Fibroblast of lung (primary cell): Measurements from ENCODE around the gene SLCO1B3. TPM values are rescaled to one million over a fixed set of nuclear protein-coding genes. Genes with fewer than 3 reads are reported as not detected.
"Not testable (repeated sequence)": the region's sequence is repeated elsewhere in the genome, so short reads cannot be mapped to it uniquely, and the experiment has no call there.

Experiments used
- DNase-seq, 2 donors: peaks; one replicate each; pipeline versions ENCODE4 v3.0.0 to v3.0.0-alpha.2; 2010; ENCODE audit warnings: low read depth in 2 of 2
- H2AFZ ChIP-seq: 2 replicates; pipeline ENCODE4 v1.5.1; 2012; ENCODE audit warnings: low read length, control low read depth, inconsistent platforms
- H3K27ac ChIP-seq: 2 replicates; pipeline ENCODE4 v1.5.1; 2011; ENCODE audit warnings: low read length, control low read depth; ENCODE audit not compliant: insufficient read depth
- H3K27me3 ChIP-seq: 2 replicates; pipeline ENCODE4 v1.5.1; 2011; ENCODE audit warnings: mild to moderate bottlenecking, low read length; ENCODE audit not compliant: control insufficient read depth, insufficient read depth
- H3K36me3 ChIP-seq: 2 replicates; pipeline ENCODE4 v1.5.1; 2011; ENCODE audit warnings: low read length; ENCODE audit not compliant: control insufficient read depth, insufficient read depth
- H3K4me1 ChIP-seq: 2 replicates; pipeline ENCODE4 v1.5.1; 2011; ENCODE audit warnings: low read length; ENCODE audit not compliant: control insufficient read depth, insufficient read depth; ENCODE audit errors: extremely low read depth
- H3K4me2 ChIP-seq: 2 replicates; pipeline ENCODE4 v1.5.1; 2011; ENCODE audit warnings: low read length, control low read depth; ENCODE audit not compliant: insufficient read depth; ENCODE audit errors: extremely low read depth
- H3K4me3 ChIP-seq, 4 experiments: fragments of 200-600 bp in 1 of 4; sonication (generic) in 1 of 4; replicated peaks in 1 of 4; 2 replicates each; pipeline ENCODE4 v1.5.1; 2011 to 2016; ENCODE audit warnings: low read length in 4 of 4, low read depth in 3 of 4, mild to moderate bottlenecking in 3 of 4, control low read depth in 2 of 4, inconsistent platforms in 1 of 4, mixed read lengths in 1 of 4; ENCODE audit not compliant: insufficient read depth in 1 of 4; ENCODE audit errors: control extremely low read depth in 1 of 4
- H3K79me2 ChIP-seq: 2 replicates; pipeline ENCODE4 v1.5.1; 2012; ENCODE audit warnings: mild to moderate bottlenecking, low read length, inconsistent platforms; ENCODE audit not compliant: control insufficient read depth, insufficient read depth
- H3K9ac ChIP-seq: 2 replicates; pipeline ENCODE4 v1.5.1; 2011; ENCODE audit warnings: mild to moderate bottlenecking, low read length, control low read depth; ENCODE audit not compliant: insufficient read depth
- H3K9me3 ChIP-seq: 2 replicates; pipeline ENCODE4 v1.5.1; 2012; ENCODE audit warnings: low read depth, low read length; ENCODE audit not compliant: control insufficient read depth, insufficient read depth
- H4K20me1 ChIP-seq: 2 replicates; pipeline ENCODE4 v1.5.1; 2011; ENCODE audit warnings: low read length; ENCODE audit not compliant: control insufficient read depth, insufficient read depth; ENCODE audit errors: extremely low read depth
- CTCF ChIP-seq, 2 donors: IDR thresholded peaks in 1 of 2; conservative IDR thresholded peaks in 1 of 2; 1 replicate in 1 of 2; 2 replicates in 1 of 2; pipeline ENCODE4 v1.5.1; 2011 to 2012; ENCODE audit warnings: low read length in 2 of 2, control low read depth in 1 of 2, inconsistent platforms in 1 of 2, low read depth in 1 of 2, mild to moderate bottlenecking in 1 of 2
- EZH2 ChIP-seq: IDR thresholded peaks from 2 replicates; pipeline ENCODE4 v1.5.1; 2012; ENCODE audit warnings: low read length, control low read depth, mild to moderate bottlenecking; ENCODE audit errors: missing control alignments
- polyA minus RNA-seq: library from RNA; depleted of rRNA, polyadenylated mRNA; stranded (reverse); fragments of >200 nt; gene quantifications from 2 replicates; pipeline ENCODE4 v1.2.3, GENCODE V29; 2011; ENCODE audit warnings: low replicate concordance
- polyA plus RNA-seq, 2 donors: library from polyadenylated mRNA; depleted of rRNA in 1 of 2; stranded (reverse) in 1 of 2; unstranded in 1 of 2; fragments of >200 nt; gene quantifications; 2 replicates each; pipeline ENCODE4 v1.2.1, GENCODE V29; 2011 to 2012; ENCODE audit warnings: missing spikeins in 1 of 2
- total RNA-seq: library from RNA; depleted of rRNA; stranded (reverse); fragments of >200 nt; gene quantifications from 2 replicates; pipeline ENCODE4 v1.2.1, GENCODE V29; 2014

SLCO1B3 gene
- total RNA-seq, result not detected in 2 replicates
- not detected in 2 replicates for polyA plus RNA-seq
- polyA plus RNA-seq (2012), result not detected in 2 replicates
- not detected in 2 replicates for polyA minus RNA-seq

GRCh38 chr12:20810487-20810886, at the start of gene SLCO1B3:
TSS of gene SLCO1B3 (plus strand) at chr12:20810705. CDS start at chr12:20815739, 5,034 bp downstream.
- Histone ChIP-seq H3K4me1 (no peaks in the 10 kb centered on the region), H3K27ac (no peak within 1 kb of the TSS), H3K4me3 (no peak within 1 kb of the TSS), H3K79me2 (no peaks in the 10 kb centered on the region), H3K27me3 (no peaks in the 10 kb centered on the region), H2AFZ (no peak within 1 kb of the TSS), H3K4me2 (no peak within 1 kb of the TSS), H3K9me3 (no peaks in the 10 kb centered on the region), H4K20me1 (no peaks in the 10 kb centered on the region), H3K9ac (no peak within 1 kb of the TSS), H3K36me3 (no peaks in the 10 kb centered on the region)
- DNase-seq, result no peak
- TF ChIP-seq CTCF (conservative IDR thresholded peaks at IDR 0.05 in 1 of 2, IDR thresholded peaks at IDR 0.05 in 1 of 2; ENCODE audit: low read depth in 1 of 2, low read length in 2 of 2), result no peak
- no peak for TF ChIP-seq EZH2

GRCh38 chr12:20777420-20777819, 33.1 kb upstream of the SLCO1B3 start:
- no peak for DNase-seq
- TF ChIP-seq EZH2 (no peak), CTCF (conservative IDR thresholded peaks at IDR 0.05 in 1 of 2, IDR thresholded peaks at IDR 0.05 in 1 of 2; ENCODE audit: low read depth in 1 of 2, low read length in 2 of 2) (no peak)
- H2AFZ ChIP-seq, result no peak overlapping the region
- H3K4me1 ChIP-seq, result no peaks in the 10 kb centered on the region
- H3K79me2 ChIP-seq, result no peaks in the 10 kb centered on the region
- no peak overlapping the region for H3K4me2 ChIP-seq
- no peaks in the 10 kb centered on the region for H3K9me3 ChIP-seq
- no peaks in the 10 kb centered on the region for H3K27me3 ChIP-seq
- H3K27ac ChIP-seq, result no peak overlapping the region
- no peak overlapping the region for H3K9ac ChIP-seq
- no peaks in the 10 kb centered on the region for H3K36me3 ChIP-seq
- H3K4me3 ChIP-seq, result no peak overlapping the region
- no peaks in the 10 kb centered on the region for H4K20me1 ChIP-seq

GRCh38 chr12:20778969-20779368, 31.5 kb upstream of the SLCO1B3 start:
- Histone ChIP-seq H3K4me1 (no peaks in the 10 kb centered on the region), H2AFZ (no peak overlapping the region), H4K20me1 (no peaks in the 10 kb centered on the region), H3K27me3 (no peaks in the 10 kb centered on the region), H3K36me3 (no peaks in the 10 kb centered on the region), H3K9me3 (no peaks in the 10 kb centered on the region), H3K9ac (no peak overlapping the region), H3K4me2 (no peak overlapping the region), H3K4me3 (no peak overlapping the region), H3K27ac (no peak overlapping the region), H3K79me2 (no peaks in the 10 kb centered on the region)
- no peak for TF ChIP-seq CTCF (conservative IDR thresholded peaks at IDR 0.05 in 1 of 2, IDR thresholded peaks at IDR 0.05 in 1 of 2; ENCODE audit: low read depth in 1 of 2, low read length in 2 of 2)
- no peak for TF ChIP-seq EZH2
- DNase-seq, result no peak

GRCh38 chr12:20779971-20780370, 30.5 kb upstream of the SLCO1B3 start:
- H3K27ac ChIP-seq, H3K9ac ChIP-seq, H3K4me3 ChIP-seq, H3K79me2 ChIP-seq, H3K36me3 ChIP-seq, H3K4me1 ChIP-seq, H3K4me2 ChIP-seq, DNase-seq, H3K9me3 ChIP-seq, H4K20me1 ChIP-seq, H2AFZ ChIP-seq, H3K27me3 ChIP-seq: not testable (repeated sequence)

DNA sequence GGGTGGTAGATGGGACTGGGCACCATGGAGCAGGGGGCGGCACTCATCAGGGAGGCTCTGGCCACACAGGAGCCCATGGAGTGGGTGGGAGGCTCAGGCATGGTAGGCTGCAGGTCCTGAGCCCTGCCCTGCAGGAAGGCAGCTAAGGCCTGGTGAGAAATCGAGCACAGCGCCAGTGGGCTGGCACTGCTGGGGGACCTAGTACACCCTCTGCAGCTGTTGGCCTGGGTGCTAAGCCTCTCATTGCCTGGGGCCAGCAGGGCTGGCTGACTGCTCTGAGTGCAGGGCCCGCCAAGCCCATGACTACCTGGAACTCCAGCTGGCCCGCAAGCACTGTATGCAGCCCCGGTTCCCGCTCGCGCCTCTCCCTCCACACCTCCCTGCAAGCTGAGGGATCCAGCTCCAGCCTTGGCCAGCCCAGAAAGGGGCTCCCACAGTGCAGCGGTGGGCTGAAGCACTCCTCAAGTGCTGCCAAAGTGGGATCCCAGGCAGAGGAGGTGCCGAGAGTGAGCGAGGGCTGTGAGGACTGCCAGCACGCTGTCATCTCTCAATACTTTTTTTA, 26.6 kb upstream of the SLCO1B3 start:
- not testable (repeated sequence) for H4K20me1 ChIP-seq, DNase-seq, H3K4me2 ChIP-seq, H3K4me3 ChIP-seq, H3K4me1 ChIP-seq, H3K27ac ChIP-seq, H3K9ac ChIP-seq, H3K36me3 ChIP-seq, H3K79me2 ChIP-seq, H2AFZ ChIP-seq, H3K27me3 ChIP-seq, H3K9me3 ChIP-seq
